PC-3 (cell line): ENCODE data around the gene HOXC12. TPM values are rescaled to one million over a fixed set of nuclear protein-coding genes. Genes with fewer than 3 reads are reported as not detected.
A peak's percentile ranks its signal among the peaks of the same experiment; 100 is the strongest.

Source experiments
- ATAC-seq: fragments of 200-7000 bp; cut with Tn5 transposase; 2 replicates; pipeline ENCODE4 v1.9.1; 2020; ENCODE audit warnings: mild to moderate bottlenecking, moderate library complexity
- BruUV-seq: library from RNA; stranded (reverse); fragments of 400-500 nt; replicated peaks from 2 replicates; lab custom pipeline; 2021; lab: Mats Ljungman, UMichigan
- CTCF ChIA-PET: fragments of 300-600 bp; sonication (Branson Sonifier 250); formaldehyde crosslinking; loops from one replicate; lab custom pipeline; 2022; ENCODE audit warnings: antibody characterized with exemption; lab: Charles Lee
- POLR2A ChIA-PET: fragments of 300-600 bp; sonication (Branson Sonifier 250); formaldehyde crosslinking; loops from one replicate; lab custom pipeline; 2022; ENCODE audit warnings: antibody characterized with exemption; ENCODE audit not compliant: unreplicated experiment; lab: Charles Lee
- DNase-seq: peaks from one replicate; pipeline ENCODE4 v3.0.0-alpha.2; 2015
- H2AFZ ChIP-seq: fragments of 300-600 bp; sonication (generic); 2 replicates; pipeline ENCODE4 v1.6.0; 2016; ENCODE audit warnings: antibody characterized with exemption, low read length
- H3F3A ChIP-seq: fragments of 300-600 bp; sonication (generic); one replicate; pipeline ENCODE4 v1.6.0; 2017; ENCODE audit warnings: antibody characterized with exemption, low read length, control low read depth, mild to moderate bottlenecking; ENCODE audit not compliant: unreplicated experiment
- H3K27ac ChIP-seq: fragments of 300-600 bp; sonication (generic); 2 replicates; pipeline ENCODE4 v1.5.1; 2016; ENCODE audit warnings: mild to moderate bottlenecking, low read length
- H3K27me3 ChIP-seq: fragments of 300-600 bp; sonication (generic); 2 replicates; pipeline ENCODE4 v1.6.1; 2016; ENCODE audit warnings: low read length, mixed read lengths
- H3K36me3 ChIP-seq: fragments of 300-600 bp; sonication (generic); 2 replicates; pipeline ENCODE4 v1.6.1; 2016; ENCODE audit warnings: low read depth, mixed run types, low read length, mixed read lengths
- H3K4me1 ChIP-seq: fragments of 300-600 bp; sonication (generic); 2 replicates; pipeline ENCODE4 v1.5.1; 2016; ENCODE audit warnings: low read length; ENCODE audit not compliant: insufficient read depth
- H3K4me2 ChIP-seq: fragments of 300-600 bp; sonication (generic); 2 replicates; pipeline ENCODE4 v1.6.0; 2016; ENCODE audit warnings: low read length
- H3K4me3 ChIP-seq: fragments of 300-600 bp; sonication (generic); 2 replicates; pipeline ENCODE4 v1.5.1; 2016; ENCODE audit warnings: mild to moderate bottlenecking, low read length, mixed read lengths
- H3K79me2 ChIP-seq: fragments of 300-600 bp; sonication (generic); 2 replicates; pipeline ENCODE4 v1.6.1; 2017; ENCODE audit warnings: low read length, mixed read lengths
- H3K9ac ChIP-seq: fragments of 300-600 bp; sonication (generic); 2 replicates; pipeline ENCODE4 v1.6.0; 2016; ENCODE audit warnings: mild to moderate bottlenecking, low read length
- H3K9me2 ChIP-seq: fragments of 300-600 bp; sonication (generic); replicated peaks from 2 replicates; pipeline ENCODE4 v1.6.1; 2016; ENCODE audit warnings: mixed run types, low read length, mixed read lengths
- H3K9me3 ChIP-seq: fragments of 300-600 bp; sonication (generic); 2 replicates; pipeline ENCODE4 v1.6.1; 2016; ENCODE audit warnings: low read length, mixed read lengths
- H4K20me1 ChIP-seq: fragments of 300-600 bp; sonication (generic); 2 replicates; pipeline ENCODE4 v1.6.1; 2016; ENCODE audit warnings: low read length, mixed read lengths
- CTCF ChIP-seq: fragments of 300-600 bp; sonication (generic); conservative IDR thresholded peaks from 2 replicates; pipeline ENCODE4 v1.5.1; 2017; ENCODE audit warnings: antibody characterized with exemption, low read depth, mild to moderate bottlenecking, low read length
- EZH2 ChIP-seq: fragments of 300-600 bp; sonication (generic); IDR thresholded peaks from one replicate; pipeline ENCODE4 v1.6.1; 2017; ENCODE audit warnings: antibody characterized with exemption, mild to moderate bottlenecking, low read length; ENCODE audit not compliant: unreplicated experiment
- EZH2phosphoT487 ChIP-seq: fragments of 300-600 bp; sonication (generic); IDR thresholded peaks from 2 replicates; pipeline ENCODE4 v1.6.1; 2018; ENCODE audit warnings: mild to moderate bottlenecking, antibody characterized with exemption, low read length, borderline replicate concordance
- intact Hi-C: fragments of 100-400 bp; cut with micrococcal nuclease; formaldehyde crosslinking; loops from 2 replicates; pipeline ENCODE4 v1.9.0; 2023
- total RNA-seq: library from RNA; depleted of rRNA; stranded (reverse); fragments of >200 nt; gene quantifications from 2 replicates; pipeline ENCODE4 v1.2.3, GENCODE V29; 2014

The HOXC12 gene
- total RNA-seq, 1 experiment from 2014 or later = 0.33 TPM

- Histone ChIP-seq H3K27ac (no peak overlapping the region), H3K4me3 (no peak overlapping the region), H3K9ac (no peak overlapping the region), H2AFZ (no peak overlapping the region), H3K4me2 (no peak overlapping the region), H3K9me2 (no peaks in the 10 kb centered on the region), H3K79me2 (peaks cover 7% of the 10 kb centered on the region), H3K27me3 (no peaks in the 10 kb centered on the region), H3K36me3 (no peaks in the 10 kb centered on the region), H3K4me1 (peaks cover 10% of the 10 kb centered on the region; the same call in 1 of the 2 replicates), H4K20me1 (no peaks in the 10 kb centered on the region), H3F3A (no peaks in the 10 kb centered on the region), H3K9me3 (no peaks in the 10 kb centered on the region)
- CTCF ChIA-PET = interaction anchor here (0.7 to 1.0 kb wide), 2 partner anchors 204 to 877 kb away, joined by 3 to 5 read pairs; no protein-coding TSS in a partner anchor
- TF ChIP-seq CTCF = peak; percentile 35; the same call in 1 of the 2 replicates
- TF ChIP-seq EZH2 = no peak
- DNase-seq (no peak), ATAC-seq (no peak)
- no TSS peak for BruUV-seq
- POLR2A ChIA-PET = no interaction called here
- intact Hi-C loops = no loop called here
These were observed 49.5 kb downstream of the HOXC12 start for GRCh38 chr12:54004063-54004840.

GRCh38 chr12:54004841-54005530 is 50.3 kb downstream of the HOXC12 start:
- H3K79me2 ChIP-seq = peaks cover 9% of the 10 kb centered on the region
- H4K20me1 ChIP-seq = no peaks in the 10 kb centered on the region
- H3F3A ChIP-seq = no peaks in the 10 kb centered on the region
- H2AFZ ChIP-seq = peak overlapping the region; percentile 63
- no peak overlapping the region for H3K27ac ChIP-seq
- no peaks in the 10 kb centered on the region for H3K9me2 ChIP-seq
- H3K9me3 ChIP-seq = no peaks in the 10 kb centered on the region
- no peaks in the 10 kb centered on the region for H3K27me3 ChIP-seq
- TF ChIP-seq CTCF (no peak), EZH2 (no peak), EZH2phosphoT487 (no peak)
- peak overlapping the region; percentile 71 for H3K4me2 ChIP-seq
- peaks cover 16% of the 10 kb centered on the region; the same call in 1 of the 2 replicates for H3K4me1 ChIP-seq
- CTCF ChIA-PET = interaction anchor here (0.6 to 1.5 kb wide), 3 partner anchors 20 to 196 kb away, joined by 3 to 17 read pairs (median 6); partner anchors contain the start of genes HOXC10 and HOXC5
- ATAC-seq (no peak), DNase-seq (no peak)
- intact Hi-C loops = no loop called here
- POLR2A ChIA-PET = interaction anchor here (0.7 kb wide), 1 partner anchor 187 kb away, joined by 9 read pairs; no protein-coding TSS in a partner anchor
- H3K36me3 ChIP-seq = no peaks in the 10 kb centered on the region
- H3K9ac ChIP-seq = peak overlapping the region; percentile 18; the same call in 1 of the 2 replicates
- no peak overlapping the region; the same call in 1 of the 2 replicates for H3K4me3 ChIP-seq
- no TSS peak for BruUV-seq
